SU-DHL-6 (cell line): ENCODE measurements around the gene SCTR.

ENCODE experiments used
- EZH2phosphoT487 ChIP-seq: fragments of 200-600 bp; sonication (generic), shearing (Covaris generic); conservative IDR thresholded peaks from 2 replicates; pipeline ENCODE4 v1.6.1; 2018; ENCODE audit warnings: mild to moderate bottlenecking, antibody characterized with exemption, low read length, moderate library complexity, mixed read lengths
- TF ChIP-seq, protein P1 (sequence below): fragments of 200-600 bp; sonication (generic); IDR thresholded peaks from one replicate; pipeline ENCODE4 v1.5.1; 2017; ENCODE audit warnings: antibody characterized with exemption, mild to moderate bottlenecking, low read length, moderate library complexity; ENCODE audit not compliant: insufficient read depth, poor library complexity, severe bottlenecking

DNA sequence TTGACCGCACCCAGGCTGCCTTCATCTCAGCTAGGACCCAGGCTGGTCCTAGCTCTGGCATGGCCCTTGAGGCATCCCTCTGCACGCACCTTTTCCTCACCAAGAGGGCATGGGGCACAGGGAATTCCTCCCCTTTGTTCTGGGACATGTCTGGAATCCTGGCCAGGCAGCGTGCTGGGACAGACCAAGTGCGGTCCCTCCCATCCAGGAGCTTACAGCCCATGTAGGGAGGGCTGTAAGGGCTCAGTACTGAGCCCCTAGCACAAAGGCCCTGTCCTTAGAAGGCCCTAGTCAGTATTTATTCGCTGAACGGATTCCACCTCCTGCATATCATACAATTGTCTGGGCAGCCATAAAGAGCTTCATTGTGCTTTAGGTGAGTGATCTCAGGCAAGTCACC, 89.6 kb downstream of the SCTR start:
- TF ChIP-seq, protein P1, sequence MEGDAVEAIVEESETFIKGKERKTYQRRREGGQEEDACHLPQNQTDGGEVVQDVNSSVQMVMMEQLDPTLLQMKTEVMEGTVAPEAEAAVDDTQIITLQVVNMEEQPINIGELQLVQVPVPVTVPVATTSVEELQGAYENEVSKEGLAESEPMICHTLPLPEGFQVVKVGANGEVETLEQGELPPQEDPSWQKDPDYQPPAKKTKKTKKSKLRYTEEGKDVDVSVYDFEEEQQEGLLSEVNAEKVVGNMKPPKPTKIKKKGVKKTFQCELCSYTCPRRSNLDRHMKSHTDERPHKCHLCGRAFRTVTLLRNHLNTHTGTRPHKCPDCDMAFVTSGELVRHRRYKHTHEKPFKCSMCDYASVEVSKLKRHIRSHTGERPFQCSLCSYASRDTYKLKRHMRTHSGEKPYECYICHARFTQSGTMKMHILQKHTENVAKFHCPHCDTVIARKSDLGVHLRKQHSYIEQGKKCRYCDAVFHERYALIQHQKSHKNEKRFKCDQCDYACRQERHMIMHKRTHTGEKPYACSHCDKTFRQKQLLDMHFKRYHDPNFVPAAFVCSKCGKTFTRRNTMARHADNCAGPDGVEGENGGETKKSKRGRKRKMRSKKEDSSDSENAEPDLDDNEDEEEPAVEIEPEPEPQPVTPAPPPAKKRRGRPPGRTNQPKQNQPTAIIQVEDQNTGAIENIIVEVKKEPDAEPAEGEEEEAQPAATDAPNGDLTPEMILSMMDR: no peak
- no peak for TF ChIP-seq EZH2phosphoT487
